K562 (cell line): ENCODE results near the gene ARSK. TPM values are rescaled to one million over a fixed set of nuclear protein-coding genes. Genes with fewer than 3 reads are reported as not detected.

Source experiments
- BCOR ChIP-seq: fragments of 450-650 bp; IDR thresholded peaks from 2 replicates; pipeline ENCODE4 v1.6.1; 2016
- DEAF1 ChIP-seq: fragments of 450-650 bp; formaldehyde crosslinking; IDR thresholded peaks from 2 replicates; pipeline ENCODE4 v1.4.0; 2020; ENCODE audit warnings: mild to moderate bottlenecking, moderate library complexity
- GTF2F1 ChIP-seq: IDR thresholded peaks from 2 replicates; pipeline ENCODE4 v1.6.1; 2011; ENCODE audit warnings: low read depth, low read length, improper control_type of control experiment
- HBP1 ChIP-seq: fragments of 450-650 bp; formaldehyde crosslinking; IDR thresholded peaks from 2 replicates; pipeline ENCODE4 v1.4.0; 2022; ENCODE audit warnings: missing genetic modification characterization
- HLTF ChIP-seq: fragments of 450-650 bp; IDR thresholded peaks from 2 replicates; pipeline ENCODE4 v1.6.1; 2016
- RBM22 ChIP-seq: fragments of 200-400 bp; formaldehyde crosslinking; IDR thresholded peaks from 2 replicates; pipeline ENCODE4 v1.6.1; 2018; ENCODE audit warnings: low read length, low read depth; ENCODE audit not compliant: poor library complexity, severe bottlenecking
- RREB1 ChIP-seq: fragments of 250-450 bp; sonication (Bioruptor Pico); IDR thresholded peaks from 2 replicates; pipeline ENCODE4 v1.4.0; 2020
- SMAD2 ChIP-seq: fragments of 150-350 bp; IDR thresholded peaks from 2 replicates; pipeline ENCODE4 v1.6.1; 2014; ENCODE audit warnings: low read depth, mild to moderate bottlenecking, low read length
- YY1 ChIP-seq, 3 experiments: IDR thresholded peaks; 2 replicates each; pipeline ENCODE4 v1.6.1; 2011; ENCODE audit warnings: low read length in 2 of 3, mild to moderate bottlenecking in 2 of 3, moderate library complexity in 2 of 3, borderline replicate concordance in 1 of 3, control low read depth in 1 of 3, low read depth in 1 of 3; ENCODE audit not compliant: insufficient read depth in 3 of 3, insufficient replicate concordance in 2 of 3, control insufficient read depth in 1 of 3, insufficient read length in 1 of 3; ENCODE audit errors: extremely low read depth in 1 of 3
- ZBTB12 ChIP-seq: fragments of 250-450 bp; sonication (Bioruptor Pico); IDR thresholded peaks from 2 replicates; pipeline ENCODE4 v1.4.0; 2020
- ZNF639 ChIP-seq, 2 experiments: fragments of 200-800 bp in 1 of 2; sonication (Bioruptor generic) in 1 of 2; sonication (generic) in 1 of 2; formaldehyde crosslinking in 1 of 2; IDR thresholded peaks in 1 of 2; conservative IDR thresholded peaks in 1 of 2; 2 replicates each; pipeline versions ENCODE4 v1.5.0 to v1.6.1; 2016 to 2020; ENCODE audit warnings: missing compliant biosample characterization in 1 of 2, missing genetic modification characterization in 1 of 2, missing genetic modification reagents in 1 of 2
- polyA plus RNA-seq, 8 experiments: library from polyadenylated mRNA; depleted of rRNA in 4 of 8; stranded (reverse) in 5 of 8; unstranded in 3 of 8; fragments of >200 nt; fragmentation: Nextera tagmentation in 2 of 8; fragmentation: Illumina TruSeq in 1 of 8; extraction: Ambion mirVana in 2 of 8; extraction: Trizol in 1 of 8; gene quantifications; 2 replicates each; pipeline versions ENCODE4 v1.2.1 to v1.2.3, GENCODE V29; 2011 to 2014; ENCODE audit warnings: inconsistent platforms in 1 of 8, missing spikeins in 1 of 8
- total RNA-seq, 7 experiments: library from RNA; depleted of rRNA in 6 of 7; stranded (reverse); fragments of >200 nt in 6 of 7; fragmentation: Illumina TruSeq in 2 of 7; extraction: Trizol in 2 of 7; gene quantifications; 2 replicates each; pipeline versions ENCODE4 v1.2.1 to v1.2.3, GENCODE V29; 2011 to 2021; ENCODE audit warnings: low replicate concordance in 1 of 7

ARSK gene
- total and polyA plus RNA-seq, 9 of the 15 experiments (the other 6 are each of a cell fraction or from before 2014, with no cell fraction given) = 2.7 to 9.4 (median 7.1) TPM

- TF ChIP-seq HBP1 (CRISPR knock-in tag) (peak; percentile 76; the same call in 1 of the 2 replicates), YY1 (IDR thresholded peaks at IDR 0.05; ENCODE audit: borderline replicate concordance in 1 of 3, control insufficient read depth in 1 of 3, extremely low read depth in 1 of 3, insufficient read depth in 3 of 3, insufficient read length in 1 of 3, insufficient replicate concordance in 2 of 3, low read depth in 1 of 3, low read length in 2 of 3) (no peak), GTF2F1 (peak; percentile 32; the same call in 1 of the 2 replicates), RBM22 (peak; percentile 71), SMAD2 (no peak), ZNF639 (CRISPR knock-in tag; conservative IDR thresholded peaks at IDR 0.05 in 1 of 2, IDR thresholded peaks at IDR 0.05 in 1 of 2) (no peak), DEAF1 (no peak), BCOR (0 out of 2 replicates have a peak, but pooled peaks have one; percentile 17), HLTF (0 out of 2 replicates have a peak, but pooled peaks have one; percentile 32), ZBTB12 (CRISPR knock-in tag) (0 out of 2 replicates have a peak, but pooled peaks have one; percentile 19), RREB1 (CRISPR knock-in tag) (0 out of 2 replicates have a peak, but pooled peaks have one; percentile 9)
Measured at GRCh38 chr5:95554647-95555548, at the start of gene ARSK, which contains the start of gene SKIC3 (continued).
